ENCODE measurements around the gene CLDN8. TPM values are rescaled to one million over a fixed set of nuclear protein-coding genes. Genes with fewer than 3 reads are reported as not detected.

Gene CLDN8
- total RNA-seq, 1 experiment from 2014 or later: not detected

- Histone ChIP-seq H3K27ac (ENCODE audit: low read depth, low read length) (no peak overlapping the region), H3K4me1 (ENCODE audit: control insufficient read depth in 1 of 2, insufficient read depth in 2 of 2, low read length in 2 of 2) (no peaks in the 10 kb centered on the region), H2AFZ (ENCODE audit: low read depth, low read length, poor library complexity, severe bottlenecking) (no peak overlapping the region), H4K20me1 (ENCODE audit: insufficient read depth) (no peaks in the 10 kb centered on the region), H3K79me2 (ENCODE audit: insufficient read depth, low read length) (no peaks in the 10 kb centered on the region), H3K9ac (ENCODE audit: low read length) (no peak overlapping the region), H3K9me2 (ENCODE audit: insufficient read depth) (no peaks in the 10 kb centered on the region), H3K4me2 (ENCODE audit: low read length) (no peak overlapping the region), H3K27me3 (ENCODE audit: insufficient read depth, low read length) (no peaks in the 10 kb centered on the region), H3K4me3 (replicated peaks in 1 of 2; ENCODE audit: low read depth in 1 of 2, low read length in 2 of 2) (no peak overlapping the region), H3K36me3 (ENCODE audit: control insufficient read depth in 1 of 2, insufficient read depth in 2 of 2, low read length in 2 of 2) (no peaks in the 10 kb centered on the region), H3K9me3 (ENCODE audit: control insufficient read depth in 1 of 2, insufficient read depth in 1 of 2, low read depth in 1 of 2, low read length in 2 of 2) (peaks cover 9 to 24% of the 10 kb centered on the region in 2 experiments; a peak in 2 of 4 replicates)
- intact Hi-C loops (cut with micrococcal nuclease): no loop called here
- BruUV-seq (replicated peaks): no TSS peak
- ChIA-PET CTCF (no interaction called here), RAD21 (ENCODE audit: low non-redundant PET in 1 of 2, low total read pairs in 2 of 2, uncharacterized antibody in 2 of 2, unreplicated experiment in 2 of 2) (no interaction called here), POLR2A (no interaction called here)
- TF ChIP-seq JUND (IDR thresholded peaks at IDR 0.05) (no peak), MAX (IDR thresholded peaks at IDR 0.05) (no peak), SRF (IDR thresholded peaks at IDR 0.05; ENCODE audit: low read depth) (no peak), CTCF (IDR thresholded peaks at IDR 0.05 in 2 of 3, conservative IDR thresholded peaks at IDR 0.05 in 1 of 3; ENCODE audit: borderline replicate concordance in 1 of 3, insufficient read depth in 1 of 3, low read depth in 2 of 3, low read length in 2 of 3) (no peak), REST (IDR thresholded peaks at IDR 0.05; ENCODE audit: low read depth) (no peak), ZFX (IDR thresholded peaks at IDR 0.05) (no peak), FOSL1 (IDR thresholded peaks at IDR 0.05; ENCODE audit: low read depth) (no peak), YY1 (IDR thresholded peaks at IDR 0.05; ENCODE audit: extremely low read depth, insufficient replicate concordance, low read depth, low read length) (no peak), CEBPB (IDR thresholded peaks at IDR 0.05; ENCODE audit: low read depth) (no peak), SIN3A (IDR thresholded peaks at IDR 0.05; ENCODE audit: low read depth) (no peak), POLR2AphosphoS5 (IDR thresholded peaks at IDR 0.05; ENCODE audit: low read depth, low read length) (no peak), POLR2A (IDR thresholded peaks at IDR 0.05; ENCODE audit: borderline replicate concordance, extremely low read depth, insufficient read depth, insufficient read length) (no peak), SP1 (IDR thresholded peaks at IDR 0.05; ENCODE audit: low read depth) (no peak), ATF3 (IDR thresholded peaks at IDR 0.05) (no peak), EZH2 (IDR thresholded peaks at IDR 0.05) (no peak), CBX3 (IDR thresholded peaks at IDR 0.05; ENCODE audit: low read depth) (no peak), RAD21 (IDR thresholded peaks at IDR 0.05; ENCODE audit: low read depth) (no peak)
- DNase-seq (ENCODE audit: low read depth, low spot score) (no peak), ATAC-seq (no peak)
These were observed 9.2 kb downstream of the CLDN8 start for GRCh38 chr21:30206551-30207251.
